ENCODE measurements around the gene LRRC74B.
A peak's percentile ranks its signal among the peaks of the same experiment; 100 is the strongest.
"Not testable (repeated sequence)": the region's sequence is repeated elsewhere in the genome, so short reads cannot be mapped to it uniquely, and the experiment has no call there.

Gene LRRC74B, protein sequence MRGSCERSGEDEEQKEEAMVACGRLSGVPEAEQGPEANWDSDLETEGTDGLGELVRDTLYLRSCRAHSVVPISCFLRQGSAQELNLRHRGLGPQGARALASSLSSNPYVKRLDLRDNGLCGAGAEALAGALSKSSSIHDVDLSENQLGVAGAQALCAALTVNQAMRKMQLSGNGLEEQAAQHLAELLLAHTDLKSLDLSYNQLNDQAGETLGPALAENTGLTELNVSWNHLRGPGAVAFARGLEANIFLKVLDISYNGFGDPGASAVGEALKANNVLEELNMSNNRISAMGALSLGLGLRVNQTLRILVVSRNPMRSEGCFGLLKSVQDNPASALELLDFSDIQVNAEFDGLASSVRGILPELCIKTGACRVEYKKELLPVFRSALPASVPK

DNA sequence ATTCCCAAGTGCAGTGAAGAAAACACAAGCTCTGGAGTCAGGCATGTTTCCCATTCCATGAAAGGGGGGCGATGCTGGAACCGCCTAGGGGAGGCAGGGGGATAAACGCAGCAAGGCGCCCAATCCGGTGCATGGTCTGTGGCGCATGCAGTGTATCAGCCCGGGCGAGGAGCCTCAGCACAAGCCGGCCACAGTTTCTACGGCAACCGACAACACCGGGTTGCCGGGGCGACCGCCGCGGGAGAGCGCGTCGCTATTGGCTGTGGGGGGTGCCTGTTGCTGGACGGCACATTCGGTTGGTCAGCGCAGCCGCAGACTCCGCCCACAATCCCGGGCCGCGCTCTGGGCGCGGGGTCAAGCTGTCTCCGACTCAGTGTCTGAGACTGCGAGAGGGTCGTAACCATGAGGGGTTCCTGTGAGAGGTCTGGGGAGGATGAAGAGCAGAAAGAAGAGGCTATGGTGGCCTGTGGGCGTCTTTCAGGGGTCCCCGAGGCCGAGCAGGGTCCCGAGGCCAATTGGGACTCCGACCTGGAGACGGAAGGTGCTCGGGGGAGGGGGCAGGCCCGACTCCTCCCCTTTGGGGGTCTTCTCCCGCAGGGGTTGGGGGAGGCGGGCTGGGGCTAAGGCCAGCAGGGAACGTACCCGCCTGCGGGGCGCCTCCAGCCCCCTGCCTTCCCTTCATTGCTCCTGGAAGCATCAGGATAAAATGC, at the start of gene LRRC74B:
LRRC74B (plus strand) TSS at position 362 of the 710 bp plus-strand sequence; CDS start at position 403, 41 bp downstream.
- peak; percentile 39 to 41 for DNase-seq

- DNase-seq, result no peak
These were observed 49.7 kb upstream of the LRRC74B start for GRCh38 chr22:20996031-20996410.

DNA sequence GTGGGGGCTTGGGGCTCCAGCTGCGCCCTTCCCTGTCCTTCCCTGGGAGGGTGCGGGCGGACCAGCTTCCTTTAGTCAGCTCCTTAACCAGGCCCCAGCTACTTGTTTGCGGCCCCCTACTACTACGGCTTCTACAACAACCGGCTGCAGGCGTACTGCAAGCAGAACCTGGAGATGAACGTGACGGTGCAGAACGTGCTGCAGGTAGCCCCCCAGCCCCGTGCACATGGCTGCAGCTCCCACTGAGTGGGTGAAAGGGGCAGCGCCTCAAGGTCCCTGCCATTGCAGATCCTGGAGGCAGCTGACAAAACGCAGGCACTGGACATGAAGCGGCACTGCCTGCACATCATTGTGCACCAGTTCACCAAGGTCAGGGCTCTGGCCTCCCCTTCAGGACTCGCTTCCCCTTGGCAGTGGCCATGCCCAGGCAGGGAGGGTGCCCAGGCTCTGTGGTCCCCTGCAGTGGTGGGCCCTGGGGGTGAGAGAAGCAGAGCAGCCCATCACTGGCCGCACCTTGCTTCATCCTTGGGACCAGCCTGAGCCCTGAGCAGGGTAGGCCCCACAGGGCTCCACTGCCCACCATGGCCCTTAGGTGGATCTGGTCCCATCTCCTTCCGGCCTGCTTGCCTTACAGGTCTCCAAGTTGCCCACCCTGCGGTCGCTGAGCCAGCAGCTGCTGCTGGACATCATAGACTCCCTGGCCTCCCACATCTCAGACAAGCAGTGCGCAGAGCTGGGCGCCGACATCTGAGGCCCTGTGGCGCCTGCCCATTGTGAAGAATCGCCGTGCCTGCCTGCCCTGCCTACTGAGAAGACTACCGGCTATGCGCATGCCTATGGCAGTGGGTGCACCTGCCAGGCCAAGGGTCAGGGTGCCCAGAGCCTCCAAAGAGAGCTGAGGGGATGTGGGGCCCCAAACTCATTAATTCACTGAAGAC, 48.9 kb upstream of the LRRC74B start:
- no peak for DNase-seq

GRCh38 chr22:20997536-20998257, 48.0 kb upstream of the LRRC74B start:
- no peak for DNase-seq

DNA sequence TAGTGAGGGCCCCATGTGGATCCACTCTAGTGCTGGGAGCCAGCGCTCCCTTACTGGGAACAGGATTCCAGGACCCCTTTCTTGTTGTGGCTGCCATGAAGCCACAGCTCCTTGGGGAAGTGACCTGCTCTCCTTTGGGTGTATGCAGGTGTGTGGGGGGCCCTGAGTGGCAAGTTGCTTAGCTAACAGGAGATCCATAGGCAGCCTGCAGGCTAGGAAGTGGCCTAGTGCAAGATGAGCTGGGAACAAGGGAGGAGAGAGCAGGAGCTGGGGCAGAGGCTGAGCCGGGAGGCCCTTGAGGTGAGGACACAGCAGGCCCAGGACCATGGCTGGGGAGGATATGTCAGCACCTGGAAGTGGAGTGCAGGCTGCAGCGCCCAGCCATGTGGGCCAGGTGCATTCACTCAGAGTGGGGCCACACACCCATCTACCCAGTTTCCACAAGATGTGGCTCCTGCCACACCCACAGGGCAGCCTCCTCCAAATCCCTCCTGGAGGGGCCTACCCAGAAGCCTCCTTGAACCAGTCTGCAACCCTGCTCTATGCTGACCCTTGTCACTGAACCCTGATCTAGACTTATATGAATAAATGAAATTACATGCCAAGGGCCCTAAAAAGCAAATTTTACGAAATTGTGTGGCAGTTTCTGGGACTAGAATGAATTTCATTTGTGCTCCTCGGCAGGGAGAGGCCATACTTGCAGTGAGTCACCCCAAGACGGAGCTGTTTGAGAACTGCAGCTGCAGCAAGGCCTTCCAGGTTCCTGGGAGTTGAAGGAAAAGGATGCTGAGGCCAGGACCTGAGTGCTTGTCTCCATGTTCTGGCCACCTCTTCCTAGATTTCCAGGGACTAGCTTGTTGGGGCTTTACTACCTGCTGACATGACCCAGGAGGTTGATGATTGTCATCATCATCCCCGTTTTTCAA, 47.1 kb upstream of the LRRC74B start:
- DNase-seq, result no peak

DNA sequence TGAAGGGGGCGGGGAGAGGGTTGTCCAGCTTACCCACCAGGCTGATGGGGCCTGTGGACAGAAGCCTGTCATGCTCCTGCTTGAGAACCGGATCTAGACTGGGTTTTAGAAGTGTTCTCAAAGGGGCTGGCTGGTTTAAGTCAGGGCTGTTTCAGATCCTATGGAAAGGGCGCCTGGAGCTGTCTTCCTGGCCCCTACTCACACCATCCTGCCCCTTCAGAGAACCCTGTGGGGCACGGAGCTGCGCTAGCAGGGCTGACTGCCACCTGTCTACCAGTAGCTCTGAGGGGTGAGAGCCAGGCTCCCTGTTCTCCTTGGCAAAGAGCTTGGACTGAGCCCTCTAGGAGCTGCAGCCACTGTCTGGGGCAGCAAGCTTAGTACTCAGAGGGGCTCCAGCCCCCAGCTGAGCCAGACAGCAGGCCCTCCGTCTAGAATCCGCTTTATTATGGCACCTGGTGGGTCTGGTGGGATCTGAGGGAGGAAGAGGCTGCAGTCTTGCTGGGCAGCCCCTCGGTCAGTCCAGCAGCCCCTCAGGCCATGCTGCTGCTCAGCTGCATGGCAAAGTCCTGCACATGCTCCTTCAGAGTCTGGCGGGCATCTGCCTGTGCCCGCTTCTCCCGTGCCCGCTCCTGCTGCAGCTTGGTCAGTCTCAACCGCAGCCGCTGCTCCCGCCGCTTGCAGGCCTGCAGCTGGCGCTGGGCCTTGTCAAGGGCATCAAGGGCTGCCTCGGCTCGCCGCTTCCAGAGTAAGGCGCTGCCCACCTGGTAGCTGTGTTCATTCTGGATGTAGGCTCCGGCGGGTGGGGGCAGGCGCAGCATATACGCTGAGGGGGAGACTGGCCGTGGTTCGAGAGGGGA, 46.2 kb upstream of the LRRC74B start:
- no peak for DNase-seq

DNA sequence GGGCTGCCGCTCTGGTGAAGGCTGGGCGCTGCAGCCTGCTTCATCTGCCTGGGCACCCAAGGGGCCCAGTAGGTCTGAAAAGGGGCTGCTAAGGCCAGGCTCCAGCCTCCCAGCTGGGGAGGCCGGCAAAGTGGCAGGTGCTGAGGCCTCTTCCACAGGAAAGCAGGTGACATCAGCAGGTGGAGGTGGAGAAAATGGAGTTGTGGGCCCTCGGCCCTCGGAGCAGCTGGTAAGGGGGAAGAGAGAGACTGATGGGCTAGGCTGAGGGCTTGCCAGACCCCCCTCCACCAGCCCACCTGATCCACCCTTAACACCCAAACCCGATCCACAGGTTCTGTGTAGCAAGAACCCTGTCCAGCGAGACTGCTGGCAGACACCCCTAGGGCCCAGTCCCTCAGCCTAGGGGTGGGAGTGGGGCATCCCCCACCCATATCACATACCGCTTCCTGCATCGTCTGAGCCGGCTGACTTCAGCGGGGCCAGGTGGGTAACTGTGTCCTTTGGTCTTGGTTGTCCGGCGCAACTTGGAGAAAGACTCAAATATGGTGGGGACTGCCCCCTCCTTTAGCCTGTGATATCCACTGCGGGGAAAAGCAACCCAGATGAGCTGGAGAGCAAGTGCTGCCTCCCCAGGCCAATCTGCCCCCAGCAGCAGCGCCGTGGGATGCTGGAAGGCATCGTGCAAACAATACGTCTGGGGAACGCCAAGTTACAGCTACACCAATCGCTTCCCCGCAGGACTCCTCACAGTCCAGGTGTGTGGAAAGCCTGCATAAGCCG, 45.3 kb upstream of the LRRC74B start:
- no peak for DNase-seq

DNA sequence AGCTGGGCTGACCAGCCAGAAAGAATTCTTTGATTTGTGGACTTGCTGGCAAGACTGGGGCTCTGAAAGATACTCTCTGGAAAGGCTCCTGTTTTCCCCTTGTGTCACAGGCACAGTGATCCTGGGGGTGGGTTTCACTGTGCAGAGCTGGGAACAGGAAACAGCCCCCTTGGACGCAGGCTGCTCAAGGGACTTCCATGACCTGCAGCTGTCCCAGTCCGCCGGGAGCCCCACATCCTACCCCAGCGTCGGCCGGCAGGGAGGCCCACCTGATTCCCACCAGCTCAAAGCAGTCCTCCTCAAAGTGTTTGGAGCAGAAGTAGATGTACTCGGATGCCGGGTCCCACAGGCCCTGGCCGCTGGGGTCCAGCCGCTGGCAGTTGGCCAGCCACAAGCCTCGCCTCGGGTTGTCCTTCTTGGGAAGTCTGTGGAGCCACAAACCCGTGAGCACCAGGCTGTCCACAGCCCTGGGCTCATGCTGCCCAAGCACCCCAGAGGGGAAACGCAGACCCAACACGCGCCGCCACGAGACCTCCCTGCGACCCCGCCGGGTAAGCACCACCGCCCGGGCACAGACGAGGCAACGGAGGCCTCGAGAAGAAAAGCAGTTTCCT, 44.7 kb upstream of the LRRC74B start:
- no peak for DNase-seq

- peak; percentile 96 to 98 for DNase-seq
These were observed 44.0 kb upstream of the LRRC74B start, which contains the start of gene THAP7 for GRCh38 chr22:21001601-21002325. Gene THAP7, minus strand, starts transcription at chr22:21002118. Its CDS starts 207 bp downstream, at chr22:21001911.

DNA sequence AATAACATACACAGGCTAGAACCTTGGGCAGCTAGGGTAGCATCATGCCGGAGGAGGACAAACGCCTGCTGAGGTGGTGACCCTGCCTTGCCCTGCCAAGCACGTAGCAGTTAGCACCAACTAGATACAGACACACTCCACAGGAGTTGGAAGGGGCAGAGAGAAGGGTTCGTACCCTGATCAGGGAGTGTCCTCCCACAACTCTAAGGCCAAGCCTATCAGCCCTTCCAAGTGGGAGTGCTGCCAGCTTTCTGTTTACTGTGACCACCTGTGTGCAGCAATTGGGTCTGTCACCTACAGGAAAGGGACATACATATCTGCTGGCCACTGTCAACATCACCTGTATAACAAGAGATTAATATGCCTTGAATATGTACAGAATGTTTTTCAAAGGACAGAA, 42.0 kb upstream of the LRRC74B start:
- DNase-seq, result no peak

- DNase-seq, result not testable (repeated sequence)
These were observed 36.5 kb upstream of the LRRC74B start for GRCh38 chr22:21009208-21009607.

DNA sequence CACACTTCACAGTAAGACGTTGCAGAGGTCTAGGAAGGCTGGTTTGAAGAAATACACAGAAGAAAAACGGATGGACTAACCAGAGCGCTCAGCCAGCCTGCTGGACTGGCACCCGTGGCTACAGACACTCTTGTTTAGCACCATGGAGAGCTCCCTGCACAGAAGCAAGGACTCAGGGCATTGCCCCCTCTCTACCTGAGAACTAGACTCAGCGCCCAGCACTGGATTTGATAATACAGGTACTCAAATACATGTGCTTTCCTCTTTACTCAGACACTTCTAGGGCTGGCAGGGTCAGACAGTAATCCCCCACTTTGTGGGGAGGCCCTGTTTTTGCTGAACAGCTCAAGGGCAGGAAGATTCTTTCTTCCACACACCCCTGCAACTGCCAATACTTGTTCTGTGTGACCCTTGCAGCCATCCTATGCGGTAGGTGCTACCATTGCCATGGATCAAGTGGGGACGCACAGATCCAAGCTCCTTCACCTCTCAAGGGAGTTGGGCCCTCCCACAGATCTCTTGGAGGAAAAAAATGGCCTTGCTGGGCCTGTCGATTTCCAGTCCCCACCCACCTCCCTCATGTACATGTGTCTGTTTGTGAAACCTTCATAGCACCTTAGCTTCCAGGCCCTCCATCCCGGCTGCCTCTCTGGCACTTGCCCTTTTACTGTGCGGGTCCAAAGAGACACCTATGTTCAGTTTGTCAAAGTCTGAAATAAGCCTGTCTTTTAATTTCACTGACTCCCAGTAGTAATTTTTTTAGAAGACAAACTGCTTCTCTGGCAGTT, 35.9 kb upstream of the LRRC74B start:
- no peak for DNase-seq

DNA sequence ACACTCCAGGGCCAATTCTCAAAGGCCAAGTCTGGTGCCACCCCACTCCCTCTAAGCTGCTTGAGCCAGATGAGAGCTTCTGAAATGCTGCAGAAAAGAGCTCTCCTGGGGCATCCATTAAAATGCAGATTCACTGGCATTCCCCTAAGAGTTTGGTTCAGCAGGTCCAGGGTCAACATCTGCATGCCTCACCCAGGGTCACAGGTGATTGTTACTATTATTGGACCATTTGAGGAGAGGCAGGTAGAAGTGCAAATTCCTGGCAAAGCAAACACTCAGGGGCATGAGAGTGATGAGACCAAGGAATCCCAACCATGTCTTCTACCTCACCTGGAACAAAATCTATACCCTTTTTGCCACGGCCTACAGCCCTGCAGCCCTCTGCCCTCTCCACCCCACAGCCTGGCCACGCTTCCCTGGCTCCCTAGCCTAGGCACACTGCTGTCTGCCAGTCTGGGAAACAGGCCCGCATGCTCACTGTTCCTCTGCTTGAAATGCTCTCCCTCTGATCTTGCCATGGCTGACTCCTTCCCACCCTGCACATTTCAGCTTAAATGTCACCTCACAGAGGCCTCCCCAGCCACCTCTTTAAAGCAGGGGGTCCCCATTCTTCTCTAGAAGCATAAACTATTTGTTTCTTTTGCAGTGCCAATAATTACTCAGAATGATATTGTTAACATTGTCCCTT, 35.2 kb upstream of the LRRC74B start:
- DNase-seq, result no peak

GRCh38 chr22:21012446-21013407, 33.0 kb upstream of the LRRC74B start:
- no peak for DNase-seq

- no peak for DNase-seq
These were observed 32.0 kb upstream of the LRRC74B start for GRCh38 chr22:21013657-21014201.

All from activated CD4-positive, alpha-beta T cell treated with anti-CD3 and anti-CD28 coated beads, Interleukin-2, amount 50 U/mL, for 4 hours (primary cell).